Measurements from ENCODE around the gene COL4A6.

GRCh38 chrX:108163333-108164082 is 274.7 kb downstream of the COL4A6 start:
- no peak for TF ChIP-seq EZH2 (IDR thresholded peaks at IDR 0.05)
- TF ChIP-seq POLR2AphosphoS5 (IDR thresholded peaks at IDR 0.05; ENCODE audit: borderline replicate concordance, low read depth, low read length), result no peak
